HG03571 (cell line): ENCODE results near the gene MOB3B.
"Not testable (repeated sequence)": the region's sequence is repeated elsewhere in the genome, so short reads cannot be mapped to it uniquely, and the experiment has no call there.

Experiments
- ATAC-seq: cut with Tn5 transposase; IDR thresholded peaks from one replicate; pipeline ENCODE4 v1.9.1; 2021; ENCODE audit not compliant: unreplicated experiment

MOB3B gene

GRCh38 chr9:27427272-27427643 lies 102.4 kb downstream of the MOB3B start:
- ATAC-seq, result no peak

GRCh38 chr9:27426511-27427271 lies 102.9 kb downstream of the MOB3B start:
- no peak for ATAC-seq

- ATAC-seq, result no peak
Observed at GRCh38 chr9:27425827-27426510, 103.6 kb downstream of the MOB3B start.

DNA sequence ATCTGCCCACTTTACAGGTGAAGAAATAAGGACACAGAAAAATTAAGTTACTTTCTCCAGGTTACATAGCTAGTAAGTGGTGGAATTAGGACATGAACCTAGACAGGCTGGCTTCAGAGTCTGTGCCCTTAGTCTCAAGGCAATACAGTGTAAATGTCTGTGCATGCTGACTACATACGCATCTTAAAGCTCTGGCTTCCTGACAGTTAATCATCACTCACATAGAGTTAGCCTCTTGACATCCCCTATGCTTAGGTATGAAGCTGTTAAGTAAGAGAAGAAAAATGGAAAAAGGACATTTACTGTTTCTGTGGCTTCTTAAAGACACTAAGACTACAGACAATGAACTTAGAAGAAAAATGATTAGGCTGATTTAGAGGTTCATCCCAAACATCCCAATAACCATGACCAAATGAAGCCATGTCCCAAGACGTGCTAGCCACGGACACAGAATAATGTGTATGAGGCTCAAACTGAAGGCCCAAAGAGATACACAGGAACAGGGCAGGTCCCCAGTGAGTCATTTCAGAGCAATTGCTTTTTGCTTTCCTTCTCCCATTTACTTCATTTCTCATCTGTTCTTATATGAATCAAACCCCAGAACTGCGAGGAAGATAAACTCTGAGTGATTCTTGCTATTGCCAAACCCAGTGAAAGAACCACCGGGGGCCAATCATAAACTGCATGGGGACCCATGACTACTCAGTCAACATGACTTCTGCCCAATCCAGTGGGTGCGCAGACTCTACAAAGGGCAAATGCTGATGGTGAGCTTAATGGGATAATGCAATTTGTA lies 105.5 kb downstream of the MOB3B start:
- no peak for ATAC-seq

DNA sequence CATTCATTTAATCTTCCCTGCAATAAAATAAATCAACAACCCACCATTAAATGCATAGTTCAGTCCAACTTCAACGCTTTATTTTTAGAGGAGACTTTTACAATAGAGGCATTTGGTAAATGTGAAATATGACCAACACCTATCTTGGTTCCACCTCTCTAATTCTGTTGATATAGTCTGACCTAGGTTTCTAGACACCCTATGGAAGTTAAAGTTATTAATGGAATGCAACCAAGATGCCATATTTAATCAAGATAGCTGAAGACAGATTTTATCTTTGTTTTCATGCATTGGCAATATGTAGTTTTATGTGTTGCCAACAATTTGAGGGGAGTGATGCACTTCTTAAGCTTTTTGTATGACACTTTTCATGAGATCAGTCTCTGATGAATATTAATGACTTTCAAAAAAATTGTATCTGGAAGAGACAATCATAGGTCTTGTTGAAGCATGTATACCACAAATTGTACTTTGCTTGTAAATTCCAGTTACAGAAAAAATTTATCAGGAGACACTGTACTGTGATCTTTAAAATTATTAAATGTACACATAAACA lies 107.3 kb downstream of the MOB3B start:
- ATAC-seq, result no peak

- no peak for ATAC-seq
Observed at GRCh38 chr9:27421577-27421976, 108.0 kb downstream of the MOB3B start.

DNA sequence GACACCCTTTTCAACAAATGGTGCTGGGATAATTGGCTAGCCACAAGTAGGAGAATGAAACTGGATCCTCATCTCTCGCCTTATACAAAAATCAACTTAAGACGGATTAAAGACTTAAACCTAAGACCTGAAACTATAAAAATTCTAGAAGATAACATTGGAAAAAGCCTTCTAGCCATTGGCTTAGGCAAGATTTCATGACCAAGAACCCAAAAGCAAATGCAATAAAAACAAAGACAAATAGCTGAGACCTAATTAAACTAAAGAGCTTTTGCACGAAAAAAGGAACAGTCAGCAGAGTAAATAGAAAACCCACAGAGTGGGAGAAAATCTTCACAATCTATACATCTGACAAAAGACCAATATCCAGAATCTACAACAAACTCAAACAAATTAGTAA lies 110.1 kb downstream of the MOB3B start:
- ATAC-seq, result not testable (repeated sequence)

DNA sequence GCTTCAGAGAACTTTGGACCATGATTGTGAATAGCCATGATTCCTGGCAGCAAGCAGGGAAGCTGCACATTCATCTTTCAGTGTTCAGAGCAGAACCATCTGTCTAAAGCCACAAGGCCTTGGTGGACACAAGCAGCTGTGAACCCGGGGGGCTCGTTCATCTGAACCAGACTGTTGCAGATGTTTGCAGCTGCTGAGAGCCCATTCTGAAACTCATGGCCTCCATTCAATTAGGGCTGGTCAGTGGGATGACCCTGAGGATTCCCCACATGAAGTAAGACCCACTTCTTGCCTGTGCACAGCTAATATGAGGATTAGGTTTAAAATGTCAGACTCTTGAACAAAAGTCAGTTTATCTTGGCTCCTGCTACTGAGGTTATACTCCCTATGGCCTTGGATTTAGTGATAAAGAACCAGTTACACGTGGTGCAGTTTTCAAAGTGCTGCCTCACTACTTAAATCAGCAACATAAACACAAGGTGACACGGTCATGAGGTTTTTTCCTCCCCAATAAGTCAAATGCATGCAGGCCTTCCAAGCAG lies 115.3 kb downstream of the MOB3B start:
- ATAC-seq, result no peak

GRCh38 chr9:27413511-27414219 lies 115.9 kb downstream of the MOB3B start:
- no peak for ATAC-seq

GRCh38 chr9:27412963-27413362 lies 116.7 kb downstream of the MOB3B start:
- no peak for ATAC-seq

GRCh38 chr9:27412081-27412480 lies 117.5 kb downstream of the MOB3B start:
- ATAC-seq, result no peak

GRCh38 chr9:27408482-27408881 lies 121.1 kb downstream of the MOB3B start:
- ATAC-seq, result no peak

DNA sequence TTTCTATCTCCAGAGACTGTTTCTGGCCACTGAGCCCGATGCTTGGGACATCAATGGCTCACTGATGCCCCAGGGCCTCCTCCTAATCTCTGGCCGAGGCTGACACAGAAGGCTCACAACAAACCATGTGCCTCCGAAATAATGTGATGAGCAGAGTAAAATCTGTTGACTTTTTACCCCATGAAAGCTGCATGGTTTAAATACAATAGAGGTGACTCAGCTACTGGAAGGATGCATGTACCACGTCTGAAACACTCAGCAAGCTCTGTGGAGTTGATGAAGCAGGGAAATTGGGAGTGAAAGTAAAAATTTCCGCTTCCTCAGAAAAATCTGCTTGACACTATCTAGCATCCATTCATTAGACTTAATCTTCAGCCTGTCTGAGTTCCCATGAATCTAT lies 121.6 kb downstream of the MOB3B start:
- no peak for ATAC-seq

DNA sequence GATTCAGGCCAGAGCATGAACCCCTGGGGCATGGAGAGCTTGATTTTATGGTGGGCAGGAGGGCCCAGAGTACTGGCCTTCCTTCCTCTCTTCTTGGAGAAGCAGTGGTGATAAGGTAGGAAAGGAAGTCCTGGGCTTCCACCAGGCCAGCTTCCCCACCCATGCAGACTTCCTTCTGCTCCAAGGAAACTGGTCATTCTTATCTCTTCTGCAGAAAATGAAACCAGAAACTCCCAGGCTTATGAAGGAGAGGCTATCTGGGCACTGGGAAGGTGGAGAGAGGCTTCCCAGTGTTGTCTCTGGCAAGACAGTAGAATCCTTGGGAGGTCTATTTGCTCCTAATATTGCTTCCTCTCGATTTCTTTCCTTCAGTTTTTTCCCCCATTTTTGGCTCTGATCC lies 122.1 kb downstream of the MOB3B start:
- ATAC-seq, result no peak

GRCh38 chr9:27404661-27405060 lies 125.0 kb downstream of the MOB3B start:
- ATAC-seq, result no peak

DNA sequence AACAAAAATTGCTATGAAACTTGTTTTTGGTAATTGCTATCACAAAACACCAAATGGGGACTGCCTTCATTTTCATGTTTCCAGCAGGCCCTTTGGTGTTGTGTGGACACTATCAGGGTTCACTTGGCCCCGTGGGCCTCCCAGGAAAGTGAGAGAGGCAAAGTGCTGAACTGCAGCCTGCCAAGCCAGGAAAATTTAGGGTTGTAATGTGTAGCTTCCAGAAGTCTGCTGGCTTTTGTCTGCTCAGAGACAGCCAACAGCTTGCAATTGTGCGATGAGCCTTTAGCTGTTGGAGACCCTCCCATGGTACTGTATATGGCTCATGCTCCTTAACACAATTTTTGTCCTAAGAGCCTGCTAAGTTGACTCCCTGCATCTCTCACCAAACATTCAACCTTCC lies 127.0 kb downstream of the MOB3B start:
- ATAC-seq, result no peak

GRCh38 chr9:27400334-27400880 lies 129.2 kb downstream of the MOB3B start:
- no peak for ATAC-seq

- ATAC-seq, result no peak
Observed at GRCh38 chr9:27398982-27399653, 130.5 kb downstream of the MOB3B start.

DNA sequence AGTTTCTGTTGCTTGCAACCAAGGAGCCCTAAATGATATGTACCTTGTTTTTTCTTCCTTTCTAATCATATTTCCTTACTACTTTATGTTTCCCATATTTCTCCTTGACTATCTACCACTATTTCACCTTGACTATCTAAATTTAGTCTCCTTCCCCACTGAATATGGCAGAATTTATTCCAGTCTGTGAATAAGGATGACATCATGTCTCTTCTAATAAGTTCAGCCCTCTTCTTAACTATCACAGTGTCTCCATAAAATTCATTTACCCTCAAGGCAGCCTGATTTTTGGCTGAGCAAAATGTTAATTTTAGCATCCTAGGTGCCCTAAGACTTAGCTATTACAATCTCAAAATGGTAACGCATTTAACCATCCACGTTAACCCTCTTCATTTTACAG lies 133.1 kb downstream of the MOB3B start:
- ATAC-seq, result no peak

DNA sequence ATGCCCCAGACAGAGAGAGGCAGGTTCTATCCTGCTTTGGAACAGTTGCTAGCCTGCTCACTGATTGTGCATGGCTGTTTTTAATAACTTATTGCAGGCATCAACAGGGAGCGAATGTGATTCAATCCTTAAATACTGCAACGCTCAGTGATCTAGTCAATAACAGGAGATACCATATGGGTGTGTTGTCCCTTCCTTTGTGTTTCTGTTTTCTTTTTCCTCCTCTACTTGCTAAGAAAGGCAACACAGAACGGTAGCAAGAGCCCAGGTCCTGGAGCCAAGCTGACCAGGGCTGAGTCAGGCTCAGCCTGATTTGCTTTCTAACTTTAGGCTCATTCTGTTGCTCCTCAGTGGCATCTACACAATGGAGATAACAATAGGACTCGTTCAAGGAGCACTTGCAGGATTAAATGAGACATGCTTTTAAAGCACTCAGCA lies 134.1 kb downstream of the MOB3B start:
- no peak for ATAC-seq
